ENCODE data around the gene DNM1. TPM values are rescaled to one million over a fixed set of nuclear protein-coding genes. Genes with fewer than 3 reads are reported as not detected.

DNM1 gene
- total and polyA plus RNA-seq, 2 of the 8 experiments (the other 6 are each of a cell fraction or from before 2014, with no cell fraction given), result 34.3 to 62.7 TPM

DNA sequence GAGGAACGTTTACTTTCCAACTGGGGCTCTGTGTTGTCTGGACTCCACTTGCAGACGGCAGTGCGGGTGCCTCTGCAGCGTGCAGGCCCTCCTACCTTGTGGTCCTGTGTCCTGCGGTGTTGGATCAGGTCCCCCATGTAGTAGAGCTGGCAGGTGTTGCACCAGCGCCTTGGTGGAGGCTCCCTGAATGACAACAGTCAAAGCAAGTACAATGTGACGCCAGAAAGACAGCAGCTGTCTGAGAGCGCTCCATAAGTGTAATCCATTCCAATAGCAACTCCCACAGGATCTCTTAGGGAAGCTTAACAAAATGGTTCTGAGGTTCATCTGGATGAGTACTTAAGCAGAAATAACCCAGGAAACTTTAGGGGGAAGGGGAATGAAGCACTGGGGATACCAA, 33.3 kb upstream of the DNM1 start (continued):
- TF ChIP-seq SIN3A (conservative IDR thresholded peaks at IDR 0.05 in 1 of 2, IDR thresholded peaks at IDR 0.05 in 1 of 2; ENCODE audit: low read depth in 1 of 2, low read length in 2 of 2) (no peak), SP4 (IDR thresholded peaks at IDR 0.05; ENCODE audit: low read length) (no peak), JUND (IDR thresholded peaks at IDR 0.05; ENCODE audit: low read length) (no peak), CEBPB (IDR thresholded peaks at IDR 0.05; ENCODE audit: low read depth, low read length) (no peak), SIRT6 (IDR thresholded peaks at IDR 0.05; ENCODE audit: low read length) (no peak), RNF2 (IDR thresholded peaks at IDR 0.05; ENCODE audit: borderline replicate concordance, low read depth, low read length, missing control alignments, poor library complexity, severe bottlenecking) (no peak), GTF2F1 (IDR thresholded peaks at IDR 0.05; ENCODE audit: borderline replicate concordance, low read depth, low read length) (no peak)
- TF ChIP-seq, protein P1, sequence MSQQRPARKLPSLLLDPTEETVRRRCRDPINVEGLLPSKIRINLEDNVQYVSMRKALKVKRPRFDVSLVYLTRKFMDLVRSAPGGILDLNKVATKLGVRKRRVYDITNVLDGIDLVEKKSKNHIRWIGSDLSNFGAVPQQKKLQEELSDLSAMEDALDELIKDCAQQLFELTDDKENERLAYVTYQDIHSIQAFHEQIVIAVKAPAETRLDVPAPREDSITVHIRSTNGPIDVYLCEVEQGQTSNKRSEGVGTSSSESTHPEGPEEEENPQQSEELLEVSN (IDR thresholded peaks at IDR 0.05), result no peak
